Activated CD8-positive, alpha-beta memory T cell treated with anti-CD3 and anti-CD28 coated beads, Interleukin-2, amount 50 U/mL, for 1 hour (primary cell): ENCODE data around the gene EVPL.

Source experiments
- DNase-seq: peaks from one replicate; pipeline ENCODE4 v3.0.0-alpha.2; 2020; ENCODE audit errors: extremely low read depth

The EVPL gene

DNA sequence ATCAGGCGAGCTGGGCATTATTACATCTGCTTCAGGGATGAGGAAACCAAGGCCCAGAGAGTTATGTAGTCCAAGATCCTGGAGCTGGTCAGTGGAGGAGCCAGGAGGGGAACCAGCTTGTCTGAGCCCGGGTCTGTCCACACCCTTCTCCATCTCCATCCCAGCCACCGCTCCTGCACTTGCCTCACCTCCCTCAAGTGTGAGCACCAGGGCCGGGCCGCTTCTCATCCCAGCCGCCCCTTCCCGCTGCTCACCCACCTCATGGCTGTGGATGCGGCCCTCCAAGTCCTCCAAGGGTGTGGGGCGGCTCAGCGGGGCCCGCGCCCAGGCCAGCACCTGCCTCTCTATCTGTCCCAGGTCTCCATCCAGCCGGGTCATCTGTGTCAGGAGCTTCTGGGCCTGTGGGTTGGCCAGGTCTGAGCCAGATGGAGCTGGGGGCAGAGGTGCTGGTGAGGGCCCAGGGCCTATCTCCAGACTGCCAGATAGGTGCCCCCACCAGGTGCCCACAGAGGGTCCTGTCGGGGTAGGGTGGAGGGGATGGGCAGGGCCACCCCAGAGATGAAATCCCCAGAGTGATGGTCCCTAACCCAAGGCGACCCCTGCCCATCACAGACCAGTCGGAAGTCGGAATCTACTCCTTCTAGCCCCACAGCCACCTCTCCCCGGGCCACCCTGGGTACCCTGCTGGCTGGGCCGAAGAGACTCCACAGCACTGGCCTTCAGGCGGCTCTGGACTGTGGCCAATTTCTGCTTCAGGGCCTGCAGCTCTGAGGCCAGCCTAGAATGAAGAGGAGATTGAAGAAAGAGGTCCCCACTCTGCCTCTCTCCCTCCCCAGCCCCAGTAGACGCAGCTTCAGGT, 9.4 kb downstream of the EVPL start:
- DNase-seq: no peak

DNA sequence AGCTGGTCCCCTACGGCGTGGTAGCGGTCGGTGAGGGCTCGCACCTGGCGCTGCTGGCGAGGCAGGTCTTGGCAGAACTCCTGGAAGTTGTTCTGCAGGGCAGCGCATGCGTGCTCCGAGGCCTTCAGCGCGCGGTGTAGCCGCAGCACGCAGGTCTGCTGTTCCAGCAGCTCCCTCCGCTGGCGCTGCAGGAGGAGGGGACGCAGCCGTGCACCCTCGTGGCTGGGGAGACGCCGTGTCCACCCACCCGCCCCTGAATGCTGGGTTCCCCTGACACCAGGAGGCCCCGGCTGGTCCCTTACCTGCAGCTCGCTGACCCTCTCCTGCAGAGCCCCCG, 12.2 kb downstream of the EVPL start:
- DNase-seq: no peak

DNA sequence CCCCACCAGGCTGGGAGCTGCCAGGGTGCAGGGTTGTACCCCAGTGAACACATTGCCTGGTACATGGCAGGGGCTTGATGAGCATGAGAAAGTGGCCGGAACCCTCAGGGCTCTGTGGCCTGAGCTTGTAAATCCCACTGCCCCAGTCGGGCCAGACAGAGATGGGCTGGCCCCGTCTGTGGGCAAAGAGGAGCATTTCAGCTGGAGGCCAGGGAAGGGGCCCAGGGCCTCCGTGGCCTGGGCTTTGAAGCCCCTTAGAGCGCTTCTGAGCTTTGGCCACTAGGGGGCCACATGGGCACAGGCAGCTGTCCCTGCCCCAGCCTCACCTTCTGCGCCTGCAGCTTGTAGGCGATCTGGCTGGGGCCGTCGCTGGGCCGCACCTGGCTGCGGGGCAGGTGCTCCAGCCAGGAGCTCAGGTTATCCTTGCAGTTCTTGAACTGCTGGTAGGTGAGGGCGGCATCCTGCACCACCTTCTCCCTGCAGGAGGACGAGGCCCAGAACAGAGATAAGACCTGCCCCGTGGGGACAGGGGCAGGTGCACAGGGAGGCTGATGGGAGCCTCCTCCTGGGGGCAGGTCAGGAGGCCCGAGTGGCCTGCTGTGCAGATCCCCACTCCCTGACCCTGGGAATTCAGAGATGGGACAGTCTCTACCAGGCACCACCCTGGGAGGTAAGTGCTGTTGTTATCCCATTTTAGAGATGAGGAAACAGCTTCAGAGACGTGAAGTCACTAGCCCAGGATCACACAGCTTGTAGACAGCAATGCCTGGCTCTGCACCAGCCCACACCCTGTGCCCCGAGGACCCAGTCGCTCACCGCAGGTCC, 12.8 kb downstream of the EVPL start:
- DNase-seq: peak; percentile 56

DNA sequence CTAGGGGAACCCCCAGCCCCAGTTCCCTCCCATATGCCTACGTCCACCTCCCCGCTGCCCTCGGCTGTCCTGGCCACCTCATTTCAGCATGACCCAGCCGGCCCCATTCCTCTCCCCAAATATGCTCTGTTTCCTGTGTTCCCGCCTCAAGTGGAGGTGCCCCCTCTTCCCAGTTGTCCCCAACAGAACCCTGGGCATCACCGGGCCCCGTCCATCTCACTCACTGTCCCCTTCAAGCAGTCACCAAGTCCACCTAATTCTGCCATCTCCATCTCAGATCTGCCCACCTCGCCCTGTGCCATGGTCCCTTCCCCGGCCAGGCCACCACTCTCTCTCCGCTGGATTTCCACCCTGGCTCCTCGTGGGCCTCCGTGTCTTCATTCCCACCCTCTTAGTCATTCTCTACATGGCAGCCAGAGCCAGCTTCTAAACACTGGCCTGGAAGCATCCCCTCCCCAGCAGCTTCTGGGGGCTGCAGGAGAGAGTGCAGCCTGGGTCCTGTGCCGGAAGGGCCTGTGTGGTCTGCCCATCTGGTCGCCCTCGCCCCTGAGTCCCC, 13.7 kb downstream of the EVPL start:
- no peak for DNase-seq

DNA sequence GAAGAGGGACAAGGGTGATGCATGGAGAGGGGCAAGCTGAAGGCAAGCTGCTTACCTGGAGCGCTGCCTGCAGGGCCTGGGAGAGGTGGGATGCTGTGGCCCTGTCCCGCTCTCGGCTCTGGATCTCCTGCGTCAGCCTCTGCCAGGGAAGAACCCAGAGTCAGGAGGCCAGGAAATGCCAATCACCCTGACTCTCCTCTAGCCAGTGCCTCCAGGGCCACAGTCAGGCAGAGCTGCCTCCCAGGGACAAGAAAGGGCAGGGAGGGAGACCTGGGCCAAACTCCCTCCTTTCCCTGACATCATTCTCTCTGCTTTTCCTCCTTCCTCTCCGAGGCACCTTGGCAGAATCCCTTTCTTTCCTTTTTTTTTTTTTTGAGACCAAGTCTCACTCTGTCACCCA, 15.2 kb downstream of the EVPL start:
- DNase-seq: no peak

DNA sequence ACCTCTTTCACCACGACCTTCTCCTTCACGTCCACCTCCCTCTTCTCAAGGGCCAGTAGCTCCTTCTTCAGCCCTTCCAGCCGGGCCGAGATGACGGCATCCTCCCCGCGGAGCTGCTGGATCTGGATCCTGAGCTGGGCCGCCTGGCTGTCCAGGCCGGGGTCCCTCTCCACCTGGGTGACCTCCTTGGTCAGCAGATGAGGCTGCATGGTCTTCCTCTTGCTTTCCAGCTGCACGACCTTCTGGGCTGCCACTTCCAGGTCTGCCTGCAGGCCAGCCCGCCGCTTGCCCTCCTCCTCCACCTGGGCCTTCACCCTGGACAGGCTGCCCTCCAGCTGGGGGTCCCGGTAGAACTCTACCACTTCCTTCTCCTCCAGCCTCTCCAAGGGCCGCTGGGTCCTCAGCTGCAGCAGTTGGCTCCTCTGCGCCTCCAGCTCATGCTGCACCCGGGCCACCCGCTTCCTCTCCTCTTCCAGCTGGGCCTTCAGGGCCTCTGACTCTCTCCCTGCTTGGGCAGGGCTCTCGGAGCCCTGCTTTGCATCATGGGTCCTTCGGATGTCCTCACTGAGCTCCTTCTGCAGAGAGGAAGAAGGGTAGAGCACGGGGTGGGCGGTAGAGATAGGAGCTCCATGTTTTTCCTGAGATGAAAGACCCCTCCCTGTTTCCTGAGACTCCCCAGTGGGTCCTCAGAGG, 17.0 kb downstream of the EVPL start:
- DNase-seq: no peak

DNA sequence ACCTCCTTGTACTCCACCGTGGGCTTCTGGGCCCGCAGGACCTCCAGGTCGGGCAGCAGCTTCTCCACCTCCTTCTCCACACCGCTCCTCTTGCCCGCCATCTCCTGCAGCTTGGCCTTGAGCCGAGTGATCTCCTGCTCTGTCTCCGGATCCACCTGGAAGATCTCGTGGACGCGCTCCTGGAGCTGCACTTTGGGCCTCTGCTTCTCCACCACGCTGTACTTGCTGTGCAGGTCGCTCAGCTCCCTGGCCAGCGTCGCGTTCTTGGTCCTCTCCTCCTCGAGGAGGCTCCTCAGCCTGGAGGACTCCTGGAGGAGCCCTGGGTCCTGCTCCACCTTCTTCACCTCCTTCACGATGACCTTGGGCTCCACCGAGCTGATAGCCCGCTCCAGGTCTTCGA, 17.7 kb downstream of the EVPL start:
- no peak for DNase-seq

DNA sequence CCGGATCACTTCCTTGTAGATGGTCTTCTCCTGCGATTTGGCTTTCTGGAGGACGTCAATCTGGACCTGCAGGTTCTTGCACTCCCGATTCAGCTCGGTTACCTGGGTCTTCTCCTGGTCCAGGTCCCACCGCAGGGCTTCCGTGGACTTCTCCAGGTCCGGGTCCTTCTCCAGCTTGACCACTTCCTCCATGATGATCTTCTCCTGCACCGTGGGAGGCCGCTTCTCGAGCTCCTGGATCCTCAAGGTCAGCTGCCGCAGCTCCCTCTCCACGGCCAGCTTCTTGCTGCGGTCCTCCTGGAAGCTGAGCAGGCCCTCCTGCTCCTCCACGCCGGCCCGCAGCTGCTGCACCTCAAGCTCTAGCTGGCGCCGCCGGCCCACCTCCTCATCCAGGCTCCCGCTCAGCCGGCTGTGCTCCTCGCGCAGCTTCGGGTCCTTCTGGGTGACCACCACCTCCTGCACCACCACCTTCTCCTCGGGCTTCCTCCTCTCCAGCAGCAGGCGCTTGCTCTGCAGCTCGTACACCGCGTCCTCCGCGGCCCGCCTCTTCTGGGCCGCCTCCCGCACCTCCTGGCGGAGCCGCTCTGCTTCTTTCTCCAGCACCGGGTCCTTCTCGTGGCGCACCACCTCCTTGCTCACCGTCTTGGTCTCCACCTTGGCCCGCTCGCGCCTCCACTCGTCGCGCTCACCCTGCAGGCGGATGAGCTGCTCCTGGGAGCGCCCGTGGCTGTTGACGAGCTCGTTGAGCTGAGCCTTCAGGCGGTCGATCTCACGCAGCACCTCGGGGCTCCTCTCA, 18.3 kb downstream of the EVPL start:
- no peak for DNase-seq

DNA sequence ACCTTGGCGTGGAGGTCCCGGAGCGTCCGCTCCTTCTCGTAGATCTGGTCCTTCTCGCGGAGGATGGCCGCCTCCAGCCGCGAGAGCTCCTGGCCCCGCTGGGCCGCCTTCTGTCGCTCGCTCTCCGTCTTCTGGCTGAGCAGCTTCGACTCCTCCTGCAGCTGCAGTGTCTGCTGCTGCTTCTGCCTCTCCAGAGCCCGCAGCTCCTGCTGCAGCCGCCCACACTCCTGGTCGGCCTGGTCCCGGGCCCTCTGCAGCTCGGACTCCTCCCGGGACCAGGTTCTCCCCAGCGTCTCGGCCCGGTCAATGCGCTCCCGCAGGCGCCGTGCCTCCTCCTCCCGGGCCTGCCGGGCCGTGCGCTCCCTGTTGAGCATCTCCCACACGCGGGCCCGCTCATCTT, 18.9 kb downstream of the EVPL start:
- DNase-seq: no peak

DNA sequence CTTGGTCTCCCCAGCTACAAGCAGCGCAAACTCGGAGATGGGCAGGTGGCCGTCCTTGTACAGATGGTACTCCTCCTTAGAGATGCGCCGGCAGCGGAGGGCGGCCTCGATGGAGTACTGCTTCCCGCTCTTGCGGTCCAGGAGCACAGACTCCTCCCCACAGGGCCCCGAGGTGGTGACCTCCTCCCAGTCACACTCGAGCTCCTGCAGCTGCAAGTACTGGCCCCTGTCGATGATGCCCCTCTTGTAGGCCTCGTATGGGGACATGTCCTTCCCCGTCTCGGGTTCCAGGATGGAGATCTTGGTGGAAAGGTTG, 19.3 kb downstream of the EVPL start:
- no peak for DNase-seq

DNA sequence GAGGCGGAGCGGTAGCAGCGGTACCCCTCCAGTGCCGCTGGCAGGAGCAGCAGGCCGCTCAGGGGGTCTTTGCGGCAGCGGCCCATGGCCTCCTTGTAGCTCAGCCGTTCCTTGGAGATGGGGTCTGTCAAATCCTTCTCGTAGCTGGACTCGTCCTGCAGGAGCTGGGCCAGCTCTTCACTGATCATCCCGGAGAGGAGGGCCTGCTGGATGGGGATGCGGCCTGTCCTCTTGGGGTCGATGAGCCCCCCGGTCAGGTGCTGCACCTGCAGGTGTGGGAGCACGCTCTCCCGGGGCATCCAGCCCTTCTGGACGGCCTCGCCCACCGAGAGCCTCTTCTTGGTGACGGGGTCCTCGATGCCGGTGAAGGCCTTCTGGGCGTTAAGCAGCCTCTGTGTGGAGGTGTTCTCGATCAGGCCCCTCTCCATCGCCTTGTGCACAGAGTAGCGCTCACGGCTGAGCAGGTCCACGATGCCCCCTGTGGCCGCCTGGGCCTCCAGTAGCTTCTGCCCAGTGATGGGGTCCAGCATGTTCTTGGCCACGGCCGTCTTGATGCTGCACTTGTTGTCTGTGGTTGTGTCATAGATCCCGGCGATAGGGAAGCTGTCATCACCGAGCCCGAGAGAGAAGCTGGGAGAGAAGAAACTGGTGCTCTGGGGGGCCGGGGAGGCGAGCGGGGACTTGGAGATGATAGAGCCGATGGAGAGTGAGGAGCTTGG, 19.8 kb downstream of the EVPL start:
- no peak for DNase-seq

DNA sequence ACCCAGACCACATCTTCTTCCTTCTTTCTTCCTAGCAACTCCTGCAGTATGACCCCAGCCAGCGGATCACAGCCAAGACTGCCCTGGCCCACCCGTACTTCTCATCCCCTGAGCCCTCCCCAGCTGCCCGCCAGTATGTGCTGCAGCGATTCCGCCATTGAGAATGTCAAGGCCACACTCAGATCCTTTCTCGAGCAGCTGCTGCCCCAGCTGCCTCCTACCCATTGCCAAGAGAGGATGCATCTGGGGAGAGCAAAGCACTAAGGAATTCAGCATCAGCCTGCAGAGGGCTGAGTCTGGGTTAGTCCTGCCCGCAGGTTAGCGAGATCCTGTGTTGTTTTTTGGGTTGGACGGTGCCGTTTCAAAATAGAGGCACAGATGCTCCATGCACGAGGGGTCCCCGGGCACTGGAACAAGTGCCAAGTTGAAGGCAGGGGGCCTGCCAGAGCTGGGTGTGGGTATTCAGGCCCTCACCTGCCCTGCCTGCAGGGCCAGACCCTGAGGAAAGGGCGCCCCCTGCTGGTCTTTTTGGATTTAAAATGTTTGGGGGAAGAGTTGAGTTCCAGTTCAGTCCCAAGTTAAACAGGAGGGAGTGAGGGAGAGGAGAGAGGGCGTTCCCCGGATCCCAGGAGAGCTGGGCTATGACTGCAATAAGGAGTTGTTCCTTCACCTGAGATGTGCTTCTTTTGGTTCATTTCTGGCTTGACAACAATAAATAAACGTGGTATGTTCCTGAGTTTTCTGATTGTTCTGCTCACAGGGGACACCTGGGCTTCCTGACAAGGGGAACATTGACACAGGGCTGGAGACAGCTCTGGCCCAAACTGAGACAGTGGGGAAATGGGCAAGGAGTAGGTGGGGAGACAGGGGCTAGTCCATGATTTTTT, 21.6 kb downstream of the EVPL start:
- DNase-seq: peak; percentile 49

DNA sequence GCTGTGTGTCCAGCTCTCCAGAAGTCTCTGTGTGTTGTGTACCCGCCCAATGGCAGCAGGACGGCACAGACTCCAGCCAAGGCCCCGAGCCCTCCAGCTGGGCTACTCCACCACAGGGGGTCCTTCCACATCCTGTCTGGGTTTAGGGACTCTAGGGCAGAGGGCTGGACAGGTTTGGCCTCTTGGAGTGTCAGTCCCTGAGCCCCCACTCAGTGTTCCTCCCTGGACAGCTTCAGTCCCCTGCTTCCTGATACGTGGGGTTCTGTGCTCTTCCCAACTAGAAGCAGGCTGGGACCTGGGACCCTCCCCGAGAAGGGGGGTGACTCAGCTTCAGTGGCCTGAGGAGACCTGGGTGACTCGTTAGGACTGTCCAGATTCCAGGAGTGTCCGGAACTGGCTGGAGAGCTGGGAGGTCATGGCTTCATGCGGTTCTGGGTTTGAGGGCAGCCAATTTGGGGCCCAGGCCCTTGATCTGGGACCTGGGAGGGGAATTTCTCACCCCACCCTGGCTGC, 22.3 kb downstream of the EVPL start:
- no peak for DNase-seq

DNA sequence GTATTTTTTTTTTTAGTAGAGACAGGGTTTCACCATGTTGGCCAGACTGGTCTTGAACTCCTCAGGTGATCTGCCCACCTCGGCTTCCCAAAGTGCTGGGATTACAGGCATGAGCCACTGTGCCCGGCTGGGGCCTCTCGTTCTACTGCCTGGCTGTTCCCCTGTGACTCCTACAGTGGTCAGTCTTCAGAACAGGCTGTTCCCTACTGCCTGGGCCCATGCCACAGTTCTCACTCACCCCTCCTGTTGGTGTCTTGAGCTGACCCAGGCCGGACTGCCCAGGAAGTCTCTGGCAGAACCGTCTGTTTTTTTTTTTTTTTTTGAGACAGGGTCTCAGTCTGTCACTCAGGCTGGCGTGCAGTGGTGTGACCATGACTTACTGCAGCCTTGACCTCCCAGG, 23.2 kb downstream of the EVPL start:
- no peak for DNase-seq

DNA sequence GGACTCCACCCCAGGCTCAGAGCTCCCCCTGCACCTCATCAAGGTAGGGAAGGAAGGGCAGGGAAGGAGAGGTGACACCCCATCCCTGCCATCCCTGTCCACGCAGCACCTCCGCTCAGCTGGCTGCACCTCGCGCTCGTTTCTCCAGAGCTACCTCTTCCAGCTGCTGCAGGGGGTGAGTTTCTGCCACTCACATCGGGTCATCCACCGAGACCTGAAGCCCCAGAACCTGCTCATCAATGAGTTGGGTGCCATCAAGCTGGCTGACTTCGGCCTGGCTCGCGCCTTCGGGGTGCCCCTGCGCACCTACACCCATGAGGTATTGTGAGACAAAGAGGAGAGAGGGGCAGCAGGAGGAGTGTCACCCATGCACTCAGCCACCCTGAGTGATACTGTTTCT, 25.0 kb downstream of the EVPL start:
- no peak for DNase-seq

DNA sequence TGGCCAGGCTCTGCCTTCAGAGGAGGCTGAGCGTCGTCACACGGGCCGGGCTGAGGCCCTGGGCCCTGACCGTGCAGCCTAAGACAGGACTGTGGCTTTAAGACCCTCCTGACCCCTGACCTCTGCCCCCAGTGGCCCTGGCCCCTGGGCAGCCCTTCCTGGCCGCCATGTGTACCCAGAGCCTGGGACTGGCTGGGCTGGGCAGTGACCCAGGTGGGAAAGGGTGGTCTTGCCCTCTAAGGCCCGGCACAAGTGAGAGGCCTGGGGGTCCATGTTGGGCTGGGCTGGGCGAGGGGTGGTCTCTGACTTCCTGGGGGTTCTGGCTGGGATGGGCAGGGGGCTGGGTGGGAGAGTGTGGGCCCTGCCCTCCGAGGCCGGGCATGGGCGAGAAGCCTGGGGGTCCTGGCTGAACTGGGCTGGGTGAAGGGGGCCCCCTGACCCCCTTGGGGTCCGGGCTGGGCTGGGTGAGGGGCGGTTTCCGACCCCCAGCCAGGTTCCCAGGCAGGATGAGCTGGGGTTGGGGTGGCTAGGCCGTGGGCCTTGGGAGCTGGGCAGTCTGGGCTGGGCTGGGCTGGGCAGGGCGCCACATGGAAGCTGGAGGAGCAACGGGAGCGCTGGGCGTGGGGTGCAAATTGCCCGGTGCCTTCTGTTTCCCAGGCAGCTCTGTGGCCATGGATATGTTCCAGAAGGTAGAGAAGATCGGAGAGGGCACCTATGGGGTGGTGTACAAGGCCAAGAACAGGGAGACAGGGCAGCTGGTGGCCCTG, 26.2 kb downstream of the EVPL start, which contains the start of gene CDK3:
TSS of gene CDK3 (plus strand) at position 101 of the 767 bp plus-strand sequence. CDS start at position 672, 571 bp downstream.
- DNase-seq: no peak

DNA sequence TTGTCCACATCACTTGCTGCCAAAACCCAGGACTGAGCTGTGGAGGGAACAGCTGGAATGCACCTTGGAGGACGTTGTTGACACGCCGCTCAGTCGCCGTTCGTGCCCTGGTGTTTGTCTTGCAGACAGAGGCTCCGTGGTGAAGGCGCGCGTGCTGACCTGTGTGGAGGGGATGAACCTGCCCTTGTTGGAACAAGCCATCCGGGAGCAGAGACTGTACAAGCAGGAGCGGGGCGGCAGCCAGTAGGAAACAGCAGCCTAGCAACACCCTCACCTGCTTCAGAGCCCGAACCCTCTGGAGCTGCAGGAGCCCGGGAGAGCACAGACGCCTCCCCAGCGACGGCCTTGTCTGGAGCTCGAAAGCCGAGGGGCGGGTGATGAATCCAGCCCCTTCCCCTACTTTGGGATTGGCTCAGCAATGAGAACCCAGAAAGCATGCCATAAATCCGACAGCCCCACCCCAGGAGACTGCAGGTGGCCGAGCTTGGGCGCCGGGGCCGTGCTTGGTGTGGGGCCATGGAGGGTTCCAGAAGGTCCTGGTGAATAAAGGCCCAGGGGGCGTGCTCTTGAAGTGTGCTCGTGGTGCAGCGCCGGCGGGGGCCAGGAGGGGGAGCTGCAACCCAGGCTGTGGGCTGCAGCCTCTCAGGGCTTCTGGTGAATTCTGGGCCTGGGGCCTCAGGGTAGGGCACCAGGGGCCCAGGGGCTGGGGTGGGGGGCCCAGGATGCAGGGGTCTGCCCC, 26.9 kb downstream of the EVPL start:
- DNase-seq: no peak

DNA sequence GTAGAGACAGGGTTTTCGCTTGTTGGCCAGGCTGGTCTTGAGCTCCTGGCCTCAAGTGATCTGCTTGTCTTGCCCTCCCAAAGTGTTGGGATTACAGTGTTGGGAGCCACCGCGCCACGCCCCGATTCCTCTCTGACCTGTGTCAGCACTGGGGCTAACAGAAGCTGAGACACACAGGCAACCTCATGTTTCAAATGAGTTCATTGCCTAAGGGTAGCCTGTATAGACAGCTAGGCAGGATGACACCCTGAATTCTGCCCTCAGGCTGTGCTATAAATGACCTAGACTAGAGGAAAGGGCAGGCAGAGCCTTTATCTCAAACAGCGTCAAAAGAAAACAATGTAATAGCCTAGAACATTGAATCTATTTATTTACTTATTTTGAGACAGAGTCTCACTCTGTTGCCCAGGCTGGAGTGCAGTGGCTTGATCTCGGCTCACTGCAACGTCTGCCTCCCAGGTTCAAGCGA, 28.7 kb downstream of the EVPL start:
- DNase-seq: no peak
